ENCODE results near the gene CRISPLD2.

The CRISPLD2 gene

DNA sequence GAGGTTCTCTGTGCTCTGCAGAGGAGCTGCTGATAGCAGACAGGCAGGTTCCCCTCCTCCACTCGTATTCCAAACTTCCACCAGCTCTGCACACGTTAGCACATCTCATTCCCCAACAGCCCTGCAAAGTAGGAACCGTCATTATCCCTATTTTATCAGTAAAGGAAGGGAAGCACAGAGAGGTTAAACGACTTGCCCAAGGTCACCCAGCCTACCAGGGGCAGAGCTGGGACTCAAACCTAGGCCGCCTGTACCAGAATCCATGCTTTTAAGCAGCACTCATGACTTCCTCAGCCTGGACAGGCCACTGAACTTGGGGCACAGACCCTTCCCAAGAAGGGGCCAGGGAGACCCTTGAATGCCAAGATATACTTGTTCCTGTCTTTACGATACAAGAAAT lies 75.2 kb downstream of the CRISPLD2 start:
- WGBS, 2 experiments (ENCODE audit: insufficient coverage in 2 of 2) = 90 to 94% methylated on average over 2 to 5 of the region's 6 CpGs
- no peaks in the 10 kb centered on the region for H3K36me3 ChIP-seq (ENCODE audit: control insufficient read depth, insufficient read depth, low read length)
- no peak overlapping the region for H3K27ac ChIP-seq (ENCODE audit: low read depth, low read length, severe bottlenecking)
- no peak overlapping the region for H3K4me3 ChIP-seq (ENCODE audit: extremely low read depth, insufficient read depth, low read length, poor library complexity, severe bottlenecking)
- H3K9me3 ChIP-seq (ENCODE audit: control insufficient read depth, low read length) = no peaks in the 10 kb centered on the region
- H3K4me1 ChIP-seq (ENCODE audit: control insufficient read depth, insufficient read depth, low read length, poor library complexity, severe bottlenecking) = no peaks in the 10 kb centered on the region

DNA sequence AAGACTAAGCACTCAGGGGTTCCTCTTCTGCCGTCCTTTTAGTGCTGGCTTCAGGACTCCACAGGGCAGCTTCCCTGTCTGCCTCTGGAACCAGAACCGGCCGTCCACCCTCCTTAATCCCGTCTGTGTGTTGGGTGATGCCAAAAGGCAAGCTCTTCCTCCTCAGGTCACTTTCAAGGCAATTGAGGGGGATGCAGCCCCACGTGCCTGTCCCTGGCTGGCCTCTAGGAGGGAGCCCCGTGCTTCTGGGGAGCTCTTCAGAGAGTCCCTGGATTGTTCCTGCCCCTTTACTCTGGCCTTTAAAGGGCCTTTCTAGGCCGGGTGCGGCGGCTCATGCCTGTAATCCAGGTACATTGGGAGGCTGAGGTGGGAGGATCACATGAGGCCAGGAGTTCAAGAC lies 77.1 kb downstream of the CRISPLD2 start:
- WGBS, 2 experiments (ENCODE audit: insufficient coverage in 2 of 2) = 77 to 89% methylated on average over 5 to 6 of the region's 9 CpGs
- H3K4me3 ChIP-seq (ENCODE audit: extremely low read depth, insufficient read depth, low read length, poor library complexity, severe bottlenecking) = no peak overlapping the region
- no peaks in the 10 kb centered on the region for H3K9me3 ChIP-seq (ENCODE audit: control insufficient read depth, low read length)
- H3K4me1 ChIP-seq (ENCODE audit: control insufficient read depth, insufficient read depth, low read length, poor library complexity, severe bottlenecking) = no peaks in the 10 kb centered on the region
- no peak overlapping the region for H3K27ac ChIP-seq (ENCODE audit: low read depth, low read length, severe bottlenecking)
- no peaks in the 10 kb centered on the region for H3K36me3 ChIP-seq (ENCODE audit: control insufficient read depth, insufficient read depth, low read length)

DNA sequence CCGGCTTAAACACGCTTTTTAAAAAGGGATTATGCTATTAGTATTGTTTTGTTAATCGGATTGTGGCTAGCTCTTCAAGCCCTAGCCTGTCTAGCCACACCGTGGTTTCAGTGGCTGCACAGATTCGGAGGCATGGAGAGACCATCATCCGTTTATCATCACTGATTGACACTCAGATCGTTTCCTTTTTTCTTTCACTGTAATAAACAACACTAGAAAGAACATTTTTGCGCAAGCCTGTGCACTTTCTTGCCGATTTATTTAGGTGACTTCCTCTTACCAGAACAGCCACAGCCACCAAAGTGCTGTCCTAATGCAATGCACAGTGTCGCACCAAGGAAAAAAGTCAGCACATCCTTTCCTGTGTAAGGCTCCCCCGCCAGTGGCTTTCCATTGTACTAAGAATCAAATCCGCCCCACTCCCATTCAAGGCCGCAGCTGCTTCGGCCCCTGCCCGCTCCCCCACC lies 78.2 kb downstream of the CRISPLD2 start:
- Histone ChIP-seq H3K27ac (ENCODE audit: low read depth, low read length, severe bottlenecking) (no peak overlapping the region), H3K36me3 (ENCODE audit: control insufficient read depth, insufficient read depth, low read length) (no peaks in the 10 kb centered on the region), H3K4me3 (ENCODE audit: extremely low read depth, insufficient read depth, low read length, poor library complexity, severe bottlenecking) (no peak overlapping the region), H3K4me1 (ENCODE audit: control insufficient read depth, insufficient read depth, low read length, poor library complexity, severe bottlenecking) (no peaks in the 10 kb centered on the region), H3K9me3 (ENCODE audit: control insufficient read depth, low read length) (no peaks in the 10 kb centered on the region)
- WGBS, 2 experiments (ENCODE audit: insufficient coverage in 2 of 2) = 86 to 92% methylated on average over 12 to 15 of the region's 15 CpGs

DNA sequence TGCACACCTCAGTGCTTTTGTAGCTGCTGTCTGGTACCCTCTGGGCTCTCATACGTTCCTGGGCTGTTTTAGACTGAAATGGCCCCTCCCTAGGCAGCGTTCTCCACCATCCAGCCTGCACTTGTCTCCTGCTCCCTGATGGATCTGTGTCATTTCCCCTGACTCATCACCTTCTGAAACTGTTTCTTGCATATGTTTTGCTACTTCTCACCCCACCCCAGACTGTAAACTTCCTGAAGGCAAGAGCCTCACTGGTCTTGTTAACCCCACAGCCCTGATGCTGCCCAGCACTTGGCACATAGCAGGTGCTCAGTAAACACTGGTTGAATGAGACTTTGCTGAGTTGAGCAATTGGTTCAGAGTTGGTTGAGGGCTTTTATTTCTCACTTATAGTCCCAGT lies 78.7 kb downstream of the CRISPLD2 start:
- Histone ChIP-seq H3K36me3 (ENCODE audit: control insufficient read depth, insufficient read depth, low read length) (no peaks in the 10 kb centered on the region), H3K4me3 (ENCODE audit: extremely low read depth, insufficient read depth, low read length, poor library complexity, severe bottlenecking) (no peak overlapping the region), H3K9me3 (ENCODE audit: control insufficient read depth, low read length) (no peaks in the 10 kb centered on the region), H3K4me1 (ENCODE audit: control insufficient read depth, insufficient read depth, low read length, poor library complexity, severe bottlenecking) (no peaks in the 10 kb centered on the region), H3K27ac (ENCODE audit: low read depth, low read length, severe bottlenecking) (no peak overlapping the region)
- WGBS, 2 experiments (ENCODE audit: insufficient coverage in 2 of 2) = 81 to 89% methylated on average over 2 of the region's 2 CpGs

DNA sequence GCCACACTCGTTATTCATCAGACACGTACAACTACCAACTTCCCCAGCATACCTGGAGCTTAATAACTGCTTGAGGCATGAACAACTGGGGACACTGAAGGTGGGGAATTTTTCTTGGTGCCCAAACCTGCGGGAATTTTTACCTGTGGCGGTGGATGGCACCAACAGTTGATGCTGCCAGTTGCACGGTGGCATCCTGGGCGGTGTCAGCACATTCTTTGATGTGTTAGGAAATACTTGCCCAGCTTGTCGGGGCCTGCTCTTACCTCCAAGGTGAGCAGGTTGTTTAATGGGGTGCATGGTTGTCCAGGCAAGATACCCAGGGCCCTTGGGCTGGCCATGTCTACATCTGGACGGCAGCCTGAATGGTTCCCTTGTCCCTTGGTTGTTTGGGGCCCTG lies 79.6 kb downstream of the CRISPLD2 start:
- no peaks in the 10 kb centered on the region for H3K9me3 ChIP-seq (ENCODE audit: control insufficient read depth, low read length)
- no peaks in the 10 kb centered on the region for H3K36me3 ChIP-seq (ENCODE audit: control insufficient read depth, insufficient read depth, low read length)
- 94 to 100% methylated on average over 5 to 6 of the region's 8 CpGs for WGBS, 2 experiments (ENCODE audit: insufficient coverage in 2 of 2)
- no peaks in the 10 kb centered on the region for H3K4me1 ChIP-seq (ENCODE audit: control insufficient read depth, insufficient read depth, low read length, poor library complexity, severe bottlenecking)
- H3K27ac ChIP-seq (ENCODE audit: low read depth, low read length, severe bottlenecking) = no peak overlapping the region
- no peak overlapping the region for H3K4me3 ChIP-seq (ENCODE audit: extremely low read depth, insufficient read depth, low read length, poor library complexity, severe bottlenecking)

DNA sequence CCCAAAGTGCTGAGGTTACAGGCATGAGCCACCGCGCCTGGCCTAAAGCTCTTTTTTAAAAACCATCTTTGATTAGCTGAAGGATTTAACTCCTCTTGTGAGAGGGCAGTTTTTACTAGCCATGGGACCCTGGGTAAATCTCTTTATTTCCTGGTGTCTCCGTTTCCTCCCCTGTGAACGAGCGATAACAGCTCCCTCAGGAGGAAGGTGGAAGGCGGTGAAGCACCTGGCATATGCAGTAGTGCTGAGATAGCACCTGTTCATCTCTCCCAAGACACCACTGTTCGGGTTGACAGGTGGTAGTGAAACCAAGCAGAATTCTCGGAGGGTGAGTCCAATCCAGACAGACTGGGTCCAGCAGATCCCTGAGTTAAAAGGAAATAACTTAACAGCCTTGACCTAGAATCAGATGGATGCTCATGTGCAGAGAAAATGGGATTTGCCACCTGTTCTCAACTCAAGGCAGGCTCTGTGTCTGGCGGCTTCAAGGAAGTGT lies 86.2 kb downstream of the CRISPLD2 start:
- Histone ChIP-seq H3K4me3 (ENCODE audit: extremely low read depth, insufficient read depth, low read length, poor library complexity, severe bottlenecking) (no peak overlapping the region), H3K27ac (ENCODE audit: low read depth, low read length, severe bottlenecking) (no peak overlapping the region), H3K4me1 (ENCODE audit: control insufficient read depth, insufficient read depth, low read length, poor library complexity, severe bottlenecking) (no peaks in the 10 kb centered on the region), H3K36me3 (ENCODE audit: control insufficient read depth, insufficient read depth, low read length) (no peaks in the 10 kb centered on the region), H3K9me3 (ENCODE audit: control insufficient read depth, low read length) (no peaks in the 10 kb centered on the region)
- WGBS, 2 experiments (ENCODE audit: insufficient coverage in 2 of 2) = 85 to 89% methylated on average over 8 to 9 of the region's 9 CpGs

DNA sequence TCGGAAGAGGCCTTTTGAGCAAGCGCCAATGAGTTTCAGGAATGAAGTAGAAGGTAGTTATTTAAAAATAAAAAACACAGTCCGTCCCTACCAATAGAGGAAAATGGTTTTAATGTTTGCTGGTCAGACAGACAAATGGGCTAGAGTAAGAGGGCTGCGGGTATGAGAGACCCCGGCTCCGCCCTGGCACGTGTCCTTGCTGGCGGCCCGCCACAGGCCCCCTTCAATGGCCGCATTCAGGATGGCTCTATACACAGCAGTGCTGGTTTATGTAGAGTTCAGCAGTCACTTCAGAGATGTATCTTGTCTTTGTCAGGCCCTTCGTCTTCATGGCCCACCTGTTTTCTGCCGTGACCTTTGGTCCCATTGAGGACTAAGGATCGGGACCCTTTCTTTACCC lies 87.3 kb downstream of the CRISPLD2 start:
- no peaks in the 10 kb centered on the region for H3K4me1 ChIP-seq (ENCODE audit: control insufficient read depth, insufficient read depth, low read length, poor library complexity, severe bottlenecking)
- 83 to 85% methylated on average over 11 to 12 of the region's 13 CpGs for WGBS, 2 experiments (ENCODE audit: insufficient coverage in 2 of 2)
- H3K4me3 ChIP-seq (ENCODE audit: extremely low read depth, insufficient read depth, low read length, poor library complexity, severe bottlenecking) = no peak overlapping the region
- H3K27ac ChIP-seq (ENCODE audit: low read depth, low read length, severe bottlenecking) = no peak overlapping the region
- no peaks in the 10 kb centered on the region for H3K36me3 ChIP-seq (ENCODE audit: control insufficient read depth, insufficient read depth, low read length)
- H3K9me3 ChIP-seq (ENCODE audit: control insufficient read depth, low read length) = no peaks in the 10 kb centered on the region

DNA sequence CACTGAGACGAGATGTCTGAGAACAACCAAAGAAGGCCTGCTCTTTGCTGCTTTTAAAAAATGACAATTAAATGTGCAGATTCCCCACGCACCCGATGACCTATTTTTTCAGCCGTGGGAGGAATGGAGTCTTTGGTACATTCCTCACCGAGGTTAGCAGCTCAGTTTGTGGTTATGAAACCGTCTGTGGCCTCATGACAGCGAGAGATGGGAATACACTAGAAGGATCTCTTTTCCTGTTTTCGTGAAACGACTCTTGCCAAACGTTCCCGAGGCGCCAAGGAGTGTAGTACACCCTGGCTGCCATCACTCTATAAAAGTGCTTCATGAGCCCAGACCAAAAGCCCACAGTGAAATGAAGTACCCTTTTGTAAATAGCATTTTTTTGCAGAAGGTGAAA lies 87.8 kb downstream of the CRISPLD2 start:
- Histone ChIP-seq H3K9me3 (ENCODE audit: control insufficient read depth, low read length) (no peaks in the 10 kb centered on the region), H3K36me3 (ENCODE audit: control insufficient read depth, insufficient read depth, low read length) (no peaks in the 10 kb centered on the region), H3K4me3 (ENCODE audit: extremely low read depth, insufficient read depth, low read length, poor library complexity, severe bottlenecking) (no peak overlapping the region), H3K27ac (ENCODE audit: low read depth, low read length, severe bottlenecking) (no peak overlapping the region), H3K4me1 (ENCODE audit: control insufficient read depth, insufficient read depth, low read length, poor library complexity, severe bottlenecking) (no peaks in the 10 kb centered on the region)
- 92 to 95% methylated on average over 8 to 12 of the region's 12 CpGs for WGBS, 2 experiments (ENCODE audit: insufficient coverage in 2 of 2)

DNA sequence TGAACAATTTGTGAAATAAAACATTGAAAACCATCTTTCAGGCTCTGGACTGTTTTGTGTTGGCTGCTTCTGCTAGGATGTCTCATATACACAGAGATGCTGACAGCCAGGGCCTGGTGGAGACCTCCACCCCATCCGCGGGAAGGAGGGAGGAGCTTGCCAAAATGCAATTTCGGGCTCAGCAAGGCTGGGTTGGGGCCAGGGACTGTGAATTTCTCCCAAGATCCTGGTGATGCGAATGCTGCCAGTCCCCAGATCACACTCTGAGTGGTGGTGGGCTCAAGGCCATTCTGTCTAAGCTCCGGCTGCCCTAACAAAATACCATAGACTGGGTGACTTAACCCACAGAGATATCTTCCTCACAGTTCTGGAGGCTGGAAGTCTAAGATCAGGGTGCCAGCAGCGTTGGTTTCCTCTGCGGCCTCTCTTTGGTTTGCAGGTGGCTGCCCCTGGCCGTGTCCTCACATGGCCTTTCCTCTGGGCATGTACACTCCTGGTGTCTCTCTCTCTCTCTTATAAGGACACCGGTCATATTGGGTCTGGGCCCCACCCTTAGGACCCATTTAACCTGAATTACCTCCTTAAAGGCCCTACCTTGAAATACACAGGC lies 89.8 kb downstream of the CRISPLD2 start:
- Histone ChIP-seq H3K4me1 (ENCODE audit: control insufficient read depth, insufficient read depth, low read length, poor library complexity, severe bottlenecking) (no peaks in the 10 kb centered on the region), H3K9me3 (ENCODE audit: control insufficient read depth, low read length) (no peaks in the 10 kb centered on the region), H3K36me3 (ENCODE audit: control insufficient read depth, insufficient read depth, low read length) (no peaks in the 10 kb centered on the region), H3K27ac (ENCODE audit: low read depth, low read length, severe bottlenecking) (no peak overlapping the region), H3K4me3 (ENCODE audit: extremely low read depth, insufficient read depth, low read length, poor library complexity, severe bottlenecking) (no peak overlapping the region)
- 88 to 90% methylated on average over 8 of the region's 9 CpGs for WGBS, 2 experiments (ENCODE audit: insufficient coverage in 2 of 2)

DNA sequence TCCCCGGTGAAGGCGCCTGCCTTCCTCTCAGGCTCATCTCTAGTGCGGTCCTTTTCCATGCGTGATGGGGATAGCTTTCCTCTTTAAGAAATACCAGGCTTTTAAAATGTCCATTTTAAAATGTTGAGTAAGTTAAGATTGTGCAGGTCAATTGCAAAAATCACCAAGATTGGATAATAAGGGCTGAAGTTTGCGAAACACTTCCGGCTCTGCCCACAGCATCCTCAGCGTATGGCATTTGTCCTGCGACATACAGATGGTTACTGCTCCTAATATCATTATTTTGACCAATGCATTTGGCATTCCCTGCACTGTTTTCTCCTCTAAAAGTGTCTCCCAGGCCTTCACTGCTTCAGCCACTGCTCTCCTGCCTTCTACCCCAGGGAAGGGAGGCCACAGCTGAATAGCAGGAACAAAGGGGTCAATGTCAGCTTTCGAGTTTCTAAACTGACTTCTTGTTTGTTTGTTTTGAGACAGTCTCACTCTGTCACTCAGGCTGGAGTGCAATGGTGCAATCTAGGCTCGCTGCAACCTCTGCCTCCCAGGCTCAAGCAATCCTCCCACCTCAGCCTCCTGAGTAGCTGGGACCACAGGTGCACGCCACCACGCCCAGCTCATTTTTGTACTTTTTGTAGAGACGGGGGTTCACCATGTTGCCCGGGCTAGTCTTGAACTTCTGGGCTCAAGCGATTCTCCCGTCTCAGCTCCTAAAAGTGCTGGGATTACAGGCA lies 91.9 kb downstream of the CRISPLD2 start:
- no peak overlapping the region for H3K27ac ChIP-seq (ENCODE audit: low read depth, low read length, severe bottlenecking)
- WGBS, 2 experiments (ENCODE audit: insufficient coverage in 2 of 2) = 86 to 90% methylated on average over 12 to 13 of the region's 16 CpGs
- H3K4me3 ChIP-seq (ENCODE audit: extremely low read depth, insufficient read depth, low read length, poor library complexity, severe bottlenecking) = no peak overlapping the region
- H3K36me3 ChIP-seq (ENCODE audit: control insufficient read depth, insufficient read depth, low read length) = no peaks in the 10 kb centered on the region
- no peaks in the 10 kb centered on the region for H3K9me3 ChIP-seq (ENCODE audit: control insufficient read depth, low read length)
- no peaks in the 10 kb centered on the region for H3K4me1 ChIP-seq (ENCODE audit: control insufficient read depth, insufficient read depth, low read length, poor library complexity, severe bottlenecking)

DNA sequence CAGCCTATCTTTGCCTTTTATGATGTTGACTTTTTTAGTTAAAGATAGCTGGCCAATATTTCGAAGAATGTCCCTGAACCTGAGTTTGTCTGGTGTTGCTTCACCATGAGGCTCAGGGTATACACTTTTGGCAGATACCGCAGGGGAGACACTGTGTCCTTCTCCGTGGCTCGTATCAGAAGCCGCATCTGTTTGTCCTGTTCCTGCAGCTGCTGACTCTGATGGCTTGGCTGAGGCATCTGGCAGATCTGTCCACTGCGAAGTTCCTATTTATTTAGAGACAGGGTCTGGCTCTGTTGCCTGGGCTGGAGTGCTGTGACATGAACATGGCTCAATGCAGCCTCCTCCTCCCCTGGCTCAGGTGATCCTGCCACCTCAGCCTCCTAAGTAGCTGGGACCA lies 93.5 kb downstream of the CRISPLD2 start:
- WGBS, 2 experiments (ENCODE audit: insufficient coverage in 2 of 2) = 70 to 88% methylated on average over 5 to 6 of the region's 6 CpGs
- no peak overlapping the region for H3K27ac ChIP-seq (ENCODE audit: low read depth, low read length, severe bottlenecking)
- no peaks in the 10 kb centered on the region for H3K4me1 ChIP-seq (ENCODE audit: control insufficient read depth, insufficient read depth, low read length, poor library complexity, severe bottlenecking)

More for the DNA sequence above, 93.5 kb downstream of the CRISPLD2 start:
- Histone ChIP-seq H3K4me3 (ENCODE audit: extremely low read depth, insufficient read depth, low read length, poor library complexity, severe bottlenecking) (no peak overlapping the region), H3K36me3 (ENCODE audit: control insufficient read depth, insufficient read depth, low read length) (no peaks in the 10 kb centered on the region), H3K9me3 (ENCODE audit: control insufficient read depth, low read length) (no peaks in the 10 kb centered on the region)
